ENCODE results near the gene MCM8. TPM values are rescaled to one million over a fixed set of nuclear protein-coding genes. Genes with fewer than 3 reads are reported as not detected.

Gene MCM8
- total and polyA plus RNA-seq, 12 donors = 1.8 to 12.6 (median 5.0) TPM

- Histone ChIP-seq H3K27me3 (no peaks in the 10 kb centered on the region), H3K9me3 (replicated peaks in 1 of 3) (no peaks in the 10 kb centered on the region), H3K4me1 (replicated peaks in 1 of 2) (peaks cover 14 to 45% of the 10 kb centered on the region in 2 donors), H3K4me3 (peak overlapping the region in 3 of 4 donors; percentile 7 to 98 (median 51)), H3K36me3 (replicated peaks in 1 of 2) (peaks cover 0 to 27% of the 10 kb centered on the region in 2 donors), H3K27ac (peak overlapping the region; percentile 16 to 82 (median 40))
- intact Hi-C loops (cut with DNase I) = no loop called here
- DNase-seq = no peak
- 24 to 35% (median 31%) methylated on average over 3 of the region's 3 CpGs for WGBS, 4 donors
- TF ChIP-seq CTCF (IDR thresholded peaks at IDR 0.05) (no peak), POLR2A (IDR thresholded peaks at IDR 0.05) (no peak)
Measured at GRCh38 chr20:6007529-6008103, 57.2 kb downstream of the MCM8 start.

GRCh38 chr20:6008254-6008653 is 57.8 kb downstream of the MCM8 start:
- TF ChIP-seq POLR2A (IDR thresholded peaks at IDR 0.05) (peak in 1 of 2 donors; percentile 67), CTCF (IDR thresholded peaks at IDR 0.05) (no peak)
- 20 to 33% (median 25%) methylated on average over 5 of the region's 5 CpGs for WGBS, 4 donors
- peak; percentile 52 to 88 (median 84) for DNase-seq
- intact Hi-C loops (cut with DNase I) = no loop called here
- H3K4me3 ChIP-seq = peak overlapping the region in 1 of 4 donors; percentile 98
- no peaks in the 10 kb centered on the region for H3K27me3 ChIP-seq
- H3K27ac ChIP-seq = peak overlapping the region in 4 of 5 donors; percentile 16 to 82 (median 56)
- H3K4me1 ChIP-seq (replicated peaks in 1 of 2) = peaks cover 14 to 51% of the 10 kb centered on the region in 2 donors
- H3K9me3 ChIP-seq (replicated peaks in 1 of 3) = no peaks in the 10 kb centered on the region
- peaks cover 0 to 33% of the 10 kb centered on the region in 2 donors for H3K36me3 ChIP-seq (replicated peaks in 1 of 2)

GRCh38 chr20:6012179-6012578 is 61.7 kb downstream of the MCM8 start:
- Histone ChIP-seq H3K9me3 (replicated peaks in 1 of 3) (no peaks in the 10 kb centered on the region), H3K4me1 (replicated peaks in 1 of 2) (peaks cover 11 to 52% of the 10 kb centered on the region in 2 donors), H3K27me3 (no peaks in the 10 kb centered on the region), H3K27ac (no peak overlapping the region), H3K4me3 (no peak overlapping the region), H3K36me3 (replicated peaks in 1 of 2) (peaks cover 0 to 43% of the 10 kb centered on the region in 2 donors)
- WGBS, 4 donors = 95 to 97% (median 97%) methylated on average over 5 of the region's 5 CpGs
- DNase-seq = no peak
- TF ChIP-seq CTCF (IDR thresholded peaks at IDR 0.05) = no peak
- TF ChIP-seq POLR2A (IDR thresholded peaks at IDR 0.05) = no peak
- intact Hi-C loops (cut with DNase I) = loop anchor here (10.0 kb wide), 2 partner anchors 53 to 63 kb away; no protein-coding TSS in a partner anchor

- DNase-seq = no peak
- H3K9me3 ChIP-seq (replicated peaks in 1 of 3) = no peaks in the 10 kb centered on the region
- intact Hi-C loops (cut with DNase I) = loop anchor here (10.0 kb wide), 2 partner anchors 51 to 61 kb away; no protein-coding TSS in a partner anchor
- H3K4me3 ChIP-seq = no peak overlapping the region
- H3K36me3 ChIP-seq (replicated peaks in 1 of 2) = peaks cover 0 to 43% of the 10 kb centered on the region in 2 donors
- H3K27ac ChIP-seq = no peak overlapping the region
- TF ChIP-seq POLR2A (IDR thresholded peaks at IDR 0.05) (no peak), CTCF (IDR thresholded peaks at IDR 0.05) (no peak)
- 80 to 85% (median 83%) methylated on average over 3 of the region's 3 CpGs for WGBS, 4 donors
- H3K4me1 ChIP-seq (replicated peaks in 1 of 2) = peaks cover 4 to 34% of the 10 kb centered on the region in 2 donors
- no peaks in the 10 kb centered on the region for H3K27me3 ChIP-seq
Measured at GRCh38 chr20:6014017-6014416, 63.6 kb downstream of the MCM8 start.
